HS-27A (cell line): ENCODE measurements around the gene RSPO3.
"Not testable (repeated sequence)": the region's sequence is repeated elsewhere in the genome, so short reads cannot be mapped to it uniquely, and the experiment has no call there.

ENCODE experiments used
- DNase-seq: peaks from one replicate; pipeline ENCODE4 v3.0.0-alpha.2; 2012; ENCODE audit warnings: low read depth, missing footprints

RSPO3 gene

DNA sequence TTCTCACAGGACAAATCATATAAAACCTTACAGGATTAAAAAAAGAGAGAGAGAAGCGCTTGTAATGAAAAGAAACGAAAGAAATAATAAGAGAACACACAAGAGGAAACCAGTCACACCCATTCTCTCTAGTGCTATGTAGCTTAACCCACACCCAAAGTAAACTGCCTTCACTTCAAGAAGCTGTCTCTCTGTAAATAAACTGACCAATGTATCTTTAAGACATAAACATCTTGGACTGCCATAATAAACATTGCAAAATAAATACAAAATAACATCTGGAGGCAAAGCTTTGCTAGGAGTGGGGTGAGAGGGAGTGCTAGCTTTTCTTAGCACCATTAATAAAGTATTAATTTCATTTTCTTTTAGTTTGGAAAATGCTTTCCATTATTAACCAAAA is 86.6 kb downstream of the RSPO3 start:
- DNase-seq: no peak

DNA sequence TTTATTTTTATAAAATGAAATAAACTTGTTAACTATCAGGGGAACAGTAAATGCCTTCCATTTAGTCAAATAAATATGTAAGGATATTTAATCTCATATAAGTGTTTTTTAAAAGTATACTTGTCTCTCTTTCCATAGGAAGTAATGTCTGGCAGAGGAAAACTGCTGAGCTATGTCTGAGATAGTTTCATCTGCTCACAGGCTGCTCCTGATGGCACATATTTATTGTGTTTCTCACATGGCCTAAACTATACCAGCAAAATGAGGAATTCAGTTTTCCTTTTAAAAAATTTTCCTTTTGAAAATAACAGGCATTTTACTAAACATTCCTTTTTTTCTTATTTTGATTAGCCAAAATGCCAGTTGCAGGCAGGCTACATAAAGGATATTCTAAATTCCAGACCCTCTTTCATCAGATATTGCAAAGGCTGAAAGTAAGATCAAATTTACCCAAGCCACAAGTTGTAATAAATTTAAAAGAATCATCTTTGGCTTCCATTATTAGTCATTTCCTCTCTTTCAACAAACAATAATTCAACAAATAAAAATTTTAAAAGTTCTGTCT is 88.1 kb downstream of the RSPO3 start:
- no peak for DNase-seq

DNA sequence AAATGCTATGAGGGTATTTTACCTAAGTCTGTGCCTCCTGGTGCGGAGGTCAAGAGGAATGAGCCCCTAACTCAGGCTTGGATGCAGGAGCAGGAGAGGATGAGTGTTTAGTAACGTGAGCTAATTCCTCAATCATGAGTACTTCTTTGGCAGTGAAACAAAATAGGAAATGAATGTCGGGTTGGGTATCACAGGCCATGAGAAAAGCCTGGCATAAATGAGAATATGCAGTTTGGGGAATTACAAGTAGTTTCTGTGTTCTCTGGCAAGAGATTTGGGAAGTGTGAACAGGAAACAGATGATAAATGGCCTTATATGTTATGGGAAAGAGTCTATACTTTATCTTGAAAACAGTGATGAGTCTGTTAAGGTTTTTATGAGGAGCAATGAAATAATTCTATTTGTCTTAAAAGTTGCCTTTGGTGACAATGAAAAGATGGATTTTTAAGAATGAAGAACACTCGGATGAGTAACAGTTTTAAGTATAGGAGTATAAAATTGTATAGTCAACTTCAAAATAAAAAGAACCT is 89.2 kb downstream of the RSPO3 start:
- no peak for DNase-seq

DNA sequence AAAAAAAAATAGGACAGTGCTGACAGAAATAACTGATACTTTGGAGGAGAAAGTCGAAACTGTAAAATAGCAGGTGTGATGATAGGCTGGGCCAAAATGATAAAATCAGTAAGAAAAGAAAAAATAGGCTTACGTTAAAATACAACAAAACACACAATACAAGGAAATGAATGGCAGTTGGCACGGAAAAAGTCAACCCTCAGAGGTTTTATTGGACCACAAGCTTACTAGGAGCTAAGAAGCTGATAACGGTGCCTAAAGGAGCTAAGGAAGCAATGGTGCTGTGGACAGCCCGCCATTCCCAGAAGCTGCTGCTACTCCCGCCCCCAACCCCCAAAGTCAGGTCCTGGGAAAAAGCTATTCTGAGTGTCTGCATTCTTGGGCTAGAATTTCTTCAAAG is 92.3 kb downstream of the RSPO3 start:
- no peak for DNase-seq

DNA sequence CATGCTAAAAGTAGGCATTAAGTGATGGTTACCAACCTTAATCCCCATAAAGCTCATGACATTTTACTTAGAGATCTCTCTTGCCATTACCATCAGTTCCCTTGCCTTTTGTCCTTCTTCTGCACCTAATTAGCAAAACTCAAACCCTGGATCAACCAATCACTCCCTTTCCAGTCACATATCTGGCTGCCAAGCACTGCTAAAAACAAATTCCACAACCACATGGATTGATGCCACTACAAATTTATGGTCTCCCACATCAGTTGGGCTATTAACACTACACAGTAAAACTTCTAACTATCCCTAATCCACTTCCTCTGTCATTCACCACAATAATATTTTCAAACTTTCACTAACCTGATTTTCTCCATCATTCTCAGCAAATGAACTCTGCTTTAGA is 93.9 kb downstream of the RSPO3 start:
- no peak for DNase-seq

DNA sequence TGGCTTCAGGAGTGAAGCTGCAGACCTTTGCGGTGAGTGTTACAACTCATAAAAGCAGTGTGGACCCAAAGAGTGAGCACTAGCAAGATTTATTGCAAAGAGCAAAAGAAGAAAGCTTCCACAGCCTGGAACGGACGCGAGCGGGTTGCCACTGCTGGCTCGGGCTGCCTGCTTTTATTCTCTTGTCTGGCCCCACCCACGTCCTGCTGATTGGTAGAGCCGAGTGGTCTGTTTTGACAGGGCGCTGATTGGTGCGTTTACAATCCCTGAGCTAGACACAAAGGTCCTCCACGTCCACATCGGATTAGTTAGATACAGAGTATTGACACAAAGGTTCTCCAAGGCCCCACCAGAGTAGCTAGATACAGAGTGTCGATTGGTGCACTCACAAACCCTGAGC is 95.6 kb downstream of the RSPO3 start:
- not testable (repeated sequence) for DNase-seq

DNA sequence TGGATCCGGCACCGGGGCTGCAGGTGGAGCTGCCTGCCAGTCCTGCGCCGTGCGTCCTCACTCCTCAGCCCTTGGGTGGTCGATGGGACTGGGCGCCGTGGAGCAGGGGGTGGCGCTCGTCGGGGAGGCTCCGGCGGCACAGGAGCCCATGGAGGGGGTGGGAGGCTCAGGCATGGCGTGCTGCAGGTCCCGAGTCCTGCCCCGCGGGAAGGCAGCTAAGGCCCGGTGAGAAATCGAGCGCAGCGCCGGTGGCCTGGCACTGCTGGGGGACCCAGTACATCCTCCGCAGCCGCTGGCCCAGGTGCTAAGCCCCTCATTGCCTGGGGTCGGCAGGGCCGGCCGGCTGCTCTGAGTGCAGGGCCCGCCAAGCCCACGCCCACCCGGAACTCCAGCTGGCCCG is 96.1 kb downstream of the RSPO3 start:
- DNase-seq: not testable (repeated sequence)

DNA sequence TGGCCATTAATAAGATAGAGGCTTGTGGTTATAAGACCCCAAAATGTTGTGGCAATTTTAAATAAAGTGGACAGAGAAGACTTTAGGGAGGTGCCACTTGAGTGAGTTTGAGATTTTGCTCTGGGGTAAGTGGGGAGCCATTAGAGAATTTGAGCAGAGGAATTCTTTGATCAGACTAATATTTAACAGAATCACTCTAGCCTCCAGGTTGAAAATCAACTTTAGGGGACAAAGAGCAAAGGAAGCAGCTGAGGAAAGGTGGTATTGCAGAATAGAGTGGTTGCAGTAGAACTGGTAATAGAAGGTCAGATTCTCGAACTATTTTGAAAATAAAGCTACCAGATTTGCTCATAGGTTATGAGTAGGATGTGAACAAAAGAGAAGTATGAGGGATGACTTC is 97.5 kb downstream of the RSPO3 start:
- DNase-seq: no peak

DNA sequence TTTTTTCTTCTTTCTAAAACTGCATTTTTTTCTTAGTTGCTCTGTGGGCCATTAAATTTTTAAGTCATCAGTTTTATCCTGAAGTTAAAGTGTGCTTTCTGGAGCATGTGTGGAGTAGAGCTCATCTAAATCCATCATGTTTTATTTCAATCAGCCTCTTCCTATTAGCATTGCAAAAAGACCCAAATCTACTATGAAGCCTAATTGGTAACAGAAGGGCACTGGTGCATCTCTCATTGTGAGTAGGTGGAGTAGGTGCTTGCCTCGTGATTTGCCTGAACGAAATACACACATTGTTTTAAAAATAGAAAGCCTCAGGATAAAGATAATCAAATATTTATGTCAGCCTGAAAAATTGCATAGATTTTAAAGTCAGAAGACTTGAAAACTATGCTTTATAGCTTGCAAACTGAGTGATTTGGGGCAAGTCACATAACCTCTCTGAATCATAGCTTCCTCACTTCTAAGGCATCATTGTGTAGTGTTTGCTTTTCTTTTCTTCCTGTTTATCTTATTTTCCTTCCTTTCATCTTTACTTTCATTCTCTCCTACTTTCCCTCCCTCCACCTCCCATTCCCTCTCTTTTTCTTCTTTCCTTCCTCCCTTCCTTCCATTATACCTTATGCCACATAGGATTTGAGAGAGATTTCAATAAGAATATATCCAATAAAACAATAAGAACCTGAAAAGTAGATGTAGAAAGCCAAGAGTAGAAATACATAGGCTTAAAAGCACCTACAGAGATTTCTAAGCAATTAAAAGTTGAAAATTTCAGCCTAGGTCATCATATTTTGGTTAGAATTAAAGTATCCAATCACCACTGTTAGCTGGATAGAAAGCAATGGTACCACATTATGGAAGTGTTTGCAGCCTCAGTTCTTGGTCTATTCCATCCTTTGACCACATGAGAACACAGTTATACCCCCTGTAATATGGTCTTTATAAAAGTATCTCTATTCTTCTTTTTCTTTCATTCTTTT is 98.6 kb downstream of the RSPO3 start:
- DNase-seq: no peak

DNA sequence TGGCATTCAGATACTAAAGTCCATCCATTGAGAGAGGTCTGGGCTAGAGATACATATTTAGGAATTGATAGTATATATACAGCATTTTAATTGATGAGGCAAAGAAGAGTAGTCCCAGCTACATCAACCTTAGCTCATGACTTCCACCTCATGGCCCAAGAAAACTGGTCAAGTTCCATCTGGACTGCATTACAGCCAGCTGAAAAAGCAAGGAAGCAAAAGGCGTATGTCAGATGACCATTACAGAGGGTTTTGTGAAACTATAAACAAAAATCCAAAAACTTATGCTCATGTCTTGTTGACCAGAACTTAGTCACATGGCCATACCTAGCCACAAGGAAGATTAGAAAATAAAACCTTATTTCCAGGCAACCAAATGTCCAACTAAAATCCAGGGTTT is 101.4 kb downstream of the RSPO3 start:
- no peak for DNase-seq

DNA sequence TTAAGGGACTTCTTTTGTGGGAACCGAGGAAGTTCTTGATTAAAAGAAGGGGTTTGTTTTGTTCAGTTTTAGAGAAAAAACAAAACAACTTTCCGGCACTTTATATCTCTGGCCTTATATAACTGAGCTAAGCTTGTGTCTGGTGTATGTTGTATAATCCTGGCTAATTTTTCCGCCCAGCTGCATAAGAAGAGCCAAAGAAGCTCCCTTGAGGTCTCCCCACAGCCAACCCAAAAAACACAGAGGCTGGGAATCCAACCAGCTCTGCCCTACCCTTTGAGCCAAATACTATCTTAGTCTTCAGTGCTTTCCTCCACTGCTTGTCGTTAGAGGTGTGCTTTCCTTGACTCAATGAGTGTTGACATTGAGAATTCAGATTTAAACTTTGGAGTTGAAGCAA is 102.7 kb downstream of the RSPO3 start:
- no peak for DNase-seq

DNA sequence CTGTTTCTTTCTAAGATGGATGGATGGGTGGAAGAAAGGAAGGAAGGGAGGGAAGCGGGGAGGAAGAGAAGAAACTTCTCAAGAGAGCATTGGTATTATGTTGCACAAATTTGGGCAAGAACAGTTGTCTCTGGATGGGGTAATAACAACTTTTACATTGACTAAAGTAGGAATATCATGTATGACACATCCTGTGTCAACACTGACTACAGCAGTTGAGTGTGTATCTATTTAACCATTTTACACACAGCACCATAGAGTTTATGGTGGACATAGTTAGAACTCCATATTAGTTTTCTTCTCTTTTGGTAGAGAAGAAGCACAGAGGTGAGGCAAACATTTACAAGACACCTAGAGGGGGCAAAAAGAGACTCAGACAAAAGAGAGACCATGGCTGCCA is 103.9 kb downstream of the RSPO3 start:
- no peak for DNase-seq

DNA sequence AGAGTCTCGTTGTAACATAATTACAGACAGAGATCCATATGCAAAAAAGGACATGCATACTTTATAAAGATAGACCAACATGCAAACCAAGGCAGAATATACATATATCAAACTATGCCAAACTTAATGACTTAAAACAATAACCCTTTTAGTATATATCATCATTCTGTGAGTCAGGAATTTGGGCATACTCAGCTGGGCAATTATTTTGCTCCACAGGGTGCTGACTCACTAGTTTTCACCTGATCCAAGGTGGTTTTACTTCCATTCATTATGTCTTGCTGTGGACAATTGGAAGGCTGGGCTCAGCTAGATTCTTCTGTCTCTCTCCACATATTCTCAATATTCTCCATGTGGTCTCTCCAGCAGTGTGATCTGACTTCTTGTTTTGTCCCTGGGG is 107.0 kb downstream of the RSPO3 start:
- DNase-seq: no peak

DNA sequence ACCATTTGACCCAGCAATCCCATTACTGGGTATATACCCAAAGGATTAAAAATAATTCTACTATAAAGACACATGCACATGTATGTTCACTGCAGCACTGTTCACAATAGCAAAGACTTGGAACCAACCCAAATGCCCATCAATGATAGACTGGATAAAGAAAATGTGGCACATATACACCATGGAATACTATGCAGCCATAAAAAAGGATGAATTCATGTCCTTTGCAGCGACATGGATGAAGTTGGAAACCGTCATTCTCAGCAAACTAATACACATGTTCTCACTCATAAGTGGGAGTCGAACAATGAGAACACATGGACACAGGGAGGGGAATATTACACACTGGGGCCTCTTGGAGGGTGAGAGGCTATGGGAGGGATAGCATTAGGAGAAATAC is 115.3 kb downstream of the RSPO3 start:
- not testable (repeated sequence) for DNase-seq

DNA sequence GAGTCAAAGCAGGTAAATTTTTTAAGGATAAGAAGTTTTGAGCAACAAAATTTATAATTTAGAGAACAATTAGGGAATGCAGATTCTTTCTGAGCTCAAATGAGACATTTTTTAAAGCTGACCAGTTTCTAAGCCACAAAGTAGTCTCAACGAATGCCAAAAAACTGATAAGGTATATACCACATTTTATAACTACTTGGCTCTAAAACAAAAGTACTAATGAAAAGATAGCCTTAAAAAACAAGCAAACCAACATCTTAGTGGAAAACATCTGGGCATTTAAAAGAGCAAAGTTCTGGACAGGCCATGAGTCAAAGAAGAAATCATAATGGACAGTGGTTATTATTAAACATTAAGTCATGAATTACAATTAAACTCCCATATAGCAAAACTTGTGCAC is 125.0 kb downstream of the RSPO3 start:
- DNase-seq: no peak
